Kidney tubule cell (primary cell): ENCODE data around the gene KRT2.

Experiments used
- DNase-seq: peaks from one replicate; pipeline ENCODE4 v3.0.0-alpha.2; 2018; ENCODE audit warnings: low spot score

Gene KRT2

GRCh38 chr12:52637299-52637698, 14.7 kb downstream of the KRT2 start:
- DNase-seq = no peak

DNA sequence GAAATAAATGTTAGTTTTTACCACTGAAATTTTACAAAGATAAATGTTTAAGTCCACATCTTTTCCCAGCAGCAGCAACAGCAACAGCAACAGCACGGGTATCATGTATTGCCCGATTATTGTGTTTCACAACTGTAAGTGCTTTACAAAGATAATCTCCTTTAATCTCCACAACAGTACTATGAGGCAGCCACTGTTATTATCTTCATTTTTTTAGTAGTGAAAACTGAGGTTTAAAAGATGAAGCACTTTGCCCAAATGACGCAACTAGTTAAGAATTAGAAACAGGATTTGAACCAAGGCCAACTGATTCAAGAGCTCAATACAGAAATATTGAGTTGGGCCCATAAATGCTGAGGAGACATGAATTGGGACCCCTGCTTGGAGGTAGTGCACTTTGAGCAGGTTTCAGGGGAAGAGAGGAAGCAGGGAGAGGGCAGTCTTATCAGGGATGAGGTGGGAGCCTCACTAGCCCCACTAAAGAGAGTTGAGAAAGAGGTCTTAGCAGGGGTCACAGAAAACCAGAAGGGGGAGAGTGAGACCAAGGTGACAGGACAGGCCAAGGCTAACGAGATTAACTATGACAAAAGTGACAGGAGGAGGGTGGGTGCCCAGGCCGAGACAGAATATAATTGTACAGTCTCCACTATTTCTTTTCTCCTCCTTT, 15.3 kb downstream of the KRT2 start:
- no peak for DNase-seq

- DNase-seq = no peak
Observed at GRCh38 chr12:52636189-52636588, 15.8 kb downstream of the KRT2 start.

- no peak for DNase-seq
Observed at GRCh38 chr12:52634266-52635056, 17.6 kb downstream of the KRT2 start.

DNA sequence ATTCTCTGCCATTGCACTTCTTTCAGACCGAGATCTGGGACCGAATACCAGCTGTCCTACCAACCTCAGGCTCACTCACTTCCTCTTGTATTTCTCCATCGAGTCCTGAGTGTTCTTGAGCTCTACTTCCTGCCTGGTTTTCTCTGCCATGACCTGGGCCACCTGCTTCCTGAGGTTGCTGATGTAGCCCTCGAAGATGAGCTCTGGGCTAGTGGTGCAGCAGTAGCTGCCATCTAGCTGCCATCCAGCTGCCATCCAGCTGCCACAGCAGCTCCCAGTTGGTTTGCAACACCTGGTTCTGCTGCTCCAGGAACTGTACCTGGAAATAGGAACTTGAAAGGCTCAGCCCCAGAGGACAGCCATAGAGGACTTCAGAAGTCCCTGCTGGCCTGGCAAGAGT, 18.6 kb downstream of the KRT2 start:
- no peak for DNase-seq

DNA sequence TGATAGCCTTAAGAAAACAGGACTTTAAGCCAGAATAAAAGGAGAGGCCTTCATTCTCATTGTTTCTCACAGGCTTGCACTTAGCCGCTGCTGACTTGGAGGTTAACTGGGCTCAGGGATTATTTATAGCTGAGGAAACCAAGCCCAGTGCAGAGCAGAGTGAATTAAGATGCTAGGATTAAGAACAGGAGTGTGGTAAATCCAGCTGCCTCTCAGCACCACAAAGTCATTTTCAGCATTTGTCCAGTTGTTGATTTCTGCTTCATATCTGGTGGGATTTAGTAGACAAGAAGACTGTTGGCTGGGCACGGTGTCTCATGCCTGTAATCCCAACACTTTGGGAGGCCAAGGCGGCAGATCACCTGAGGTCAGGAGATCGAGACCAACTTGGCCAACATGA, 19.4 kb downstream of the KRT2 start:
- no peak for DNase-seq

- no peak for DNase-seq
Observed at GRCh38 chr12:52631676-52632459, 20.1 kb downstream of the KRT2 start.

DNA sequence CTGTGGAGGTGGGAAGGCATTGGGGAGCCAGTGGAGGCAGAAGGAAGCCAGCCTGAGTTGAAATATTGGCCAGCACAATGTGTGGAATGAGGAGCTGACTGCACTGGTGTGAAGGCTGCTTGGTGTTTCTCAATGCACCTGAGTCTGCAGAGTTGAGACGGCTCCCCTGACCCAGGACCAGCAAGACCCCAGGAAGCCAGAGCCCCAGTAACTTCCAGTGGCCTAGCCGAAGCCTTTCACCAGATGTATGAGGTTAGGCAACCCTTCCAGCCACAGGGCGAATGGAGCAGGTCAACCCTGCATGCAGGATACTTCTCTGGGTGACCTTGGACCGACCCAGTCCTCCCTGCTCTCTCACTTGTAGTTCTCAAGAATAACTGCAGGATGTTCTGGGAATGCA, 20.7 kb downstream of the KRT2 start:
- no peak for DNase-seq

DNA sequence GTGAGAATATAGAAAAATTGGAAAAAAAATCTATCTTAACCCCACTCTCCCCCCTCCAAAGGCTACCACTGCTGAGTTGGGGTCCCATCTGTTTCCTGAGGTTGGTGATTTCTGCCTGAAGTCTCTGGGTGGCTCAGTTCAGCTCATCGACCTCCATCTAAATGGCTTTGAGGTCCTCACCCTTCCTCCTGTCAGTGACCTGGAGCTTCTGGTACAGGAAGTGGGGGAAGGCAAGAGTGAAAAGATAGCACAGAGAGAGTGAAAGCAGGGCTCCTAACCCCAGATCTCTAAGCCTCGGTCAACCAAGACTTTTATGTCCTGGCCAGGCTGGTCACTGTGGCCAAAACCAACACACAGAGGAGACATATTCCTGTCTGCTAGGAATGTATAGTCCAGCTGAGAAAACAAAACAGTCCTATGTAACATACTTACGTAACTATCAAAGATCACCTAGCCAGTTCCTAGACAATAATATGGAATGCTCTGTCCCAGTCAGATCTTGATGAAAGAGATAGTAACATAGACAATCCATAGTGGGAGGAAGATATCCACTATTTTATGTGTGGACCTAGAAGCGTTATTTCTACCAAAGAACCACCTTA, 21.3 kb downstream of the KRT2 start:
- DNase-seq = no peak

- DNase-seq = no peak
Observed at GRCh38 chr12:52630008-52630500, 22.0 kb downstream of the KRT2 start.

DNA sequence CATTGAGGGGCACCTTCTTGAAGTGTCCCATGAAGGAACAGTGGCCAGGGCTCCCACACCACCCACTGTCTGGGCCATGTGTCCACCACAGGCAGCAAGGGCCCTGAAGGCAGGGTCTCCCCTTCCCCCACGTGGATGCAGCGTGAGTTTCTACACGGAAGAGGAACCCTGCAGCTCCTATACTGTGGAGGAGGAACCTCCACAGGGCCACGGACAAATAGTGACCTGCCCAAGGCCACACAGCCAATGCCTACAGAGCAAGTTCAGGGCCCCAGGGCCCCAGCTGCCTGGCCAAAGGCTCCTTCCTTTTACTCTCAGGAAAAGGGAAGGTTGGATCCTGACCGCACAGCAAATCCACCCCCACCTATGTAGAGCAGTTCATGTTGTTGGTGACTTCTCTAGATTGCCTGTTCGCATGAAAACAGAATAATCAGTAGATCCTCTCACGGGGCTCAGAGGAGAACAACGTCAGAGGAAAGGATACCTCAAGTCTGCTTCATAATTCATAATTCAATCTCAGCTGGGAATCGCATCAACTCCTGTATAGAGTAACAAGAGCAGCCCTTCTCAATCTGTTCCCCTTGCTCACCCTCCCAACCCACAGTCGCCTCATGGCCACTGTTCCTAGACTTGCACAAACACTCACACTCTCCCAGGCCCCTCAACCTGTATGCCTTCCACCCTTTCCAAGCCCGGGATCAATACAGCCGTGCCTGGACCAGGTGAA, 22.6 kb downstream of the KRT2 start:
- DNase-seq = no peak

- DNase-seq = no peak
Observed at GRCh38 chr12:52628841-52629240, 23.2 kb downstream of the KRT2 start.

DNA sequence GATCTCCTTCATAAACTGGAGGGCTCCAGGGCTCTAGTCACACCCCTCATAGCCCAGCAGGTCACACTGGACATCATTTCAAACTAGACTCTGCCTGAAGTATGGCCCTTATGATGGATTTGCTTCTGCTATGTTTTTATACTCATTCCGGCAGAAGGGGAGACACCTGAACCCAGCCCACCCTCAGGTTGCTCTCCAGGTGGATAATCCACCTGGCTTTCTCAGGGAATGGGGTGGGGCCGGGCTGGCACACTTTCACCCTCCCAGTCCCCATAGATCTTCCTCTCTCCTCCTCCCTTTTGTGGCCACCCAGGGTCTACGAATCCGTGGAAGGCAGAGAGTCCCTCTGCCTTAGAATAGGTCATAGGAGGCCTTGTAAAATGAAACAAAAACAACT, 23.9 kb downstream of the KRT2 start:
- DNase-seq = no peak

- no peak for DNase-seq
Observed at GRCh38 chr12:52627395-52628110, 24.5 kb downstream of the KRT2 start.

GRCh38 chr12:52622349-52622748, 29.7 kb downstream of the KRT2 start:
- DNase-seq = no peak

GRCh38 chr12:52618866-52619265, 33.1 kb downstream of the KRT2 start:
- no peak for DNase-seq

GRCh38 chr12:52618216-52618615, 33.8 kb downstream of the KRT2 start, which contains the start of gene KRT73:
Gene KRT73, minus strand, starts transcription at chr12:52618559. Its CDS starts 35 bp downstream, at chr12:52618524.
- no peak for DNase-seq

GRCh38 chr12:52617403-52617785, 34.6 kb downstream of the KRT2 start:
- no peak for DNase-seq

GRCh38 chr12:52616680-52617402, 35.2 kb downstream of the KRT2 start:
- DNase-seq = no peak

DNA sequence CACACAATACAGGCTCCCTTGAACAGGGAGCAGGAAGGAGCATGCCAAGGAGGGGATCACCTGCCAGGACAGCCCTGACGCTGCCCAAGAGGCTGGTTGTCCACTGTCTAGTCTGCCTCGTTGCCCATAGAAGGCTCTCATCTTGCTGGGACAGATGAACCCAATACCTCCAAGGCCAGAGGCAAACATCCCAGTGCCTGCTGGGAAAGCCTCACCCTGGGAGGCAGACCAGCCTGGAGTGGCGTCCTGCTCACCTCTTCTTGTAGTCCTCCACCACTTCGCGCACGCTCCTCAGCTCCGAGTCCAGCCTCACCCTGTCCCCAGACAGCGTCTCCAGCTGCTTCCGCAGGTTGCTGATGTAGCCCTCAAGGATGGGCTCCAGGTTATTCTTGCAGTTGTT, 36.1 kb downstream of the KRT2 start:
- no peak for DNase-seq
